Activated B cell treated with CpG ODN at 0.5 μM for 24 hours (primary cell): Measurements from ENCODE around the gene THSD7A. TPM values are rescaled to one million over a fixed set of nuclear protein-coding genes. Genes with fewer than 3 reads are reported as not detected.

Source experiments
- ATAC-seq: fragments of 200-7000 bp; cut with Tn5 transposase; one replicate; pipeline ENCODE4 v1.10.0; 2021; ENCODE audit warnings: low read depth, mild to moderate bottlenecking, moderate library complexity
- CTCF ChIA-PET: fragments of 350-600 bp; sonication (Branson Sonifier 250); formaldehyde crosslinking; loops from one replicate; lab custom pipeline; 2021; ENCODE audit warnings: antibody characterized with exemption; lab: Charles Lee
- POLR2A ChIA-PET: fragments of 350-600 bp; sonication (Branson Sonifier 250); formaldehyde crosslinking; loops from one replicate; lab custom pipeline; 2021; ENCODE audit warnings: antibody characterized with exemption; lab: Charles Lee
- DNase-seq: peaks from one replicate; pipeline ENCODE4 v3.0.0; 2022
- H3K27ac Mint-ChIP-seq: one replicate; pipeline ENCODE4 v1.8.0; 2020; ENCODE audit warnings: mixed read lengths
- H3K27me3 Mint-ChIP-seq: one replicate; pipeline ENCODE4 v1.8.0; 2021; ENCODE audit warnings: mixed read lengths
- H3K36me3 Mint-ChIP-seq: one replicate; pipeline ENCODE4 v1.8.0; 2021; ENCODE audit warnings: low read depth, mixed read lengths
- H3K4me1 Mint-ChIP-seq: one replicate; pipeline ENCODE4 v1.8.0; 2021; ENCODE audit warnings: mixed read lengths
- H3K4me3 Mint-ChIP-seq: one replicate; pipeline ENCODE4 v1.8.0; 2020; ENCODE audit warnings: mild to moderate bottlenecking, mixed read lengths
- H3K9me3 Mint-ChIP-seq: one replicate; pipeline ENCODE4 v1.8.0; 2020; ENCODE audit warnings: mixed read lengths
- intact Hi-C: fragments of 100-400 bp; cut with micrococcal nuclease; formaldehyde crosslinking; loops from one replicate; pipeline ENCODE4 v1.15.1; 2024
- total RNA-seq: library from RNA; stranded (reverse); gene quantifications from 2 replicates; pipeline ENCODE4 v1.2.3, GENCODE V29; 2022
- TF ChIP-seq, protein P1 (sequence below): fragments of 200-600 bp; IDR thresholded peaks from one replicate; pipeline ENCODE4 v1.8.0; 2022; ENCODE audit warnings: antibody characterized with exemption, mild to moderate bottlenecking

The THSD7A gene
- total RNA-seq, 1 donor from 2014 or later, result not detected

DNA sequence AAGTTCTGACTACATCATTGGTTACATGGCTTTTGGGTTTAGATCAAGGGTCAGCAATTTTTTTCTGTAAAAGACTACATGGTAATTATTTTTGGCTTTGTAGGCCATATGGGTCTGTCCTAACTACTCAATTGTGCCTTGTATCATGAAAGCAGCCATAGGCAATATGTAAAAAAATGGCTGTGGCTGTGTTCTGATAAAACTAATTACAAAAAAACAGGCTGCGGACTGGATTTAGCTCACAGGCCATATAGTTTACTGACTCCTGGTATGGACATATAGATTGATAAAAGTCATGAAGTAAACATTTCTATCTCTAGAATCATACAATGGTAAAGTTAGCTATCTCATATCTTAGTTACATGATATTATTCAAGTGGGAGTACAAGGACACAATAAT is 375.4 kb downstream of the THSD7A start:
- Mint-ChIP-seq H3K27me3 (no peaks in the 10 kb centered on the region), H3K4me1 (no peaks in the 10 kb centered on the region), H3K4me3 (no peak overlapping the region), H3K9me3 (no peaks in the 10 kb centered on the region), H3K27ac (no peak overlapping the region), H3K36me3 (no peaks in the 10 kb centered on the region)
- ChIA-PET POLR2A (no interaction called here), CTCF (interaction anchor here (1.1 kb wide), 1 partner anchor 29 kb away, joined by 4 read pairs; no protein-coding TSS in a partner anchor)
- ATAC-seq (no peak), DNase-seq (no peak)
- intact Hi-C loops, result no loop called here
- TF ChIP-seq, protein P1, sequence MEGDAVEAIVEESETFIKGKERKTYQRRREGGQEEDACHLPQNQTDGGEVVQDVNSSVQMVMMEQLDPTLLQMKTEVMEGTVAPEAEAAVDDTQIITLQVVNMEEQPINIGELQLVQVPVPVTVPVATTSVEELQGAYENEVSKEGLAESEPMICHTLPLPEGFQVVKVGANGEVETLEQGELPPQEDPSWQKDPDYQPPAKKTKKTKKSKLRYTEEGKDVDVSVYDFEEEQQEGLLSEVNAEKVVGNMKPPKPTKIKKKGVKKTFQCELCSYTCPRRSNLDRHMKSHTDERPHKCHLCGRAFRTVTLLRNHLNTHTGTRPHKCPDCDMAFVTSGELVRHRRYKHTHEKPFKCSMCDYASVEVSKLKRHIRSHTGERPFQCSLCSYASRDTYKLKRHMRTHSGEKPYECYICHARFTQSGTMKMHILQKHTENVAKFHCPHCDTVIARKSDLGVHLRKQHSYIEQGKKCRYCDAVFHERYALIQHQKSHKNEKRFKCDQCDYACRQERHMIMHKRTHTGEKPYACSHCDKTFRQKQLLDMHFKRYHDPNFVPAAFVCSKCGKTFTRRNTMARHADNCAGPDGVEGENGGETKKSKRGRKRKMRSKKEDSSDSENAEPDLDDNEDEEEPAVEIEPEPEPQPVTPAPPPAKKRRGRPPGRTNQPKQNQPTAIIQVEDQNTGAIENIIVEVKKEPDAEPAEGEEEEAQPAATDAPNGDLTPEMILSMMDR, result no peak

DNA sequence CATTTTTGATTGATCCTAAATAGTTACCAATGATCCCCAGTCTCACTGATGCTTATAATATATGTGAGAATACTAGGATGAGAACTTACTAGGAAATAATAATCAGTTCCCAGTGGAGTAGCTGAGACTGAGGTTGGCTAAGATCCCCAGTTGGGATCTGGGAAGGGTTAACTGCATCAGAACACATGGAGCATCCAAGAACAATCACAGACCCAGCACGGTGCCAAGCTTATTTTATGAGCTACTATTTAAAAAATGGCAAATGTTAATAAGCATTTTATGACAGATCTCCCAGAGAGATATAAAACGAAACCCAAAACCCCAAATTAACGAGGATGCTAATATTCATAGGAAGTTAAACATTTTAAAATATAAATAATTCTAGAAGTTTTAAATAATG is 379.5 kb downstream of the THSD7A start:
- ATAC-seq (no peak), DNase-seq (no peak)
- Mint-ChIP-seq H3K27me3 (no peaks in the 10 kb centered on the region), H3K4me3 (no peak overlapping the region), H3K36me3 (no peaks in the 10 kb centered on the region), H3K9me3 (no peaks in the 10 kb centered on the region), H3K4me1 (no peaks in the 10 kb centered on the region), H3K27ac (no peak overlapping the region)
- intact Hi-C loops, result no loop called here
- TF ChIP-seq, protein P1, result no peak
- CTCF ChIA-PET, result no interaction called here
- POLR2A ChIA-PET, result no interaction called here

DNA sequence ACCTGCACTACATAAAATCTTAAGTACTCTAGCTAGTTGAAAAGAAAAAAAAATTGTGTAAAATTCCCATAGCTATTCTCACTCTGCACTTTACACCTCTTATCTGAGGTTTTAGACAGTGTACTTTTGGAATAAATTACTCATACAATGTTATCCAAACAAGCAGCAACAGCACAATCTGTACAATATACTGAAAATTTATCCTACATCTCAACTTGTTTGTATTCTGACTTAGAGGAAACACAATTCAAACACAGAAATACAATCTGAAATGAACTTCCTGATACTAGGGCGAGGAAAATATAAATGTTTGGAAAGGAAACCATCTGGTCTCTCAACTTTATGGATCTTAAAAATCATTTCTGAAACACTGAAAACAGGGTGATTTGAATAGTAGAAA is 381.7 kb downstream of the THSD7A start:
- no peak for DNase-seq
- ChIA-PET CTCF (no interaction called here), POLR2A (no interaction called here)
- Mint-ChIP-seq H3K27ac (no peak overlapping the region), H3K36me3 (no peaks in the 10 kb centered on the region), H3K4me1 (no peaks in the 10 kb centered on the region), H3K4me3 (no peak overlapping the region), H3K27me3 (no peaks in the 10 kb centered on the region), H3K9me3 (no peaks in the 10 kb centered on the region)
- TF ChIP-seq, protein P1, result no peak
- intact Hi-C loops, result no loop called here
- no peak for ATAC-seq

DNA sequence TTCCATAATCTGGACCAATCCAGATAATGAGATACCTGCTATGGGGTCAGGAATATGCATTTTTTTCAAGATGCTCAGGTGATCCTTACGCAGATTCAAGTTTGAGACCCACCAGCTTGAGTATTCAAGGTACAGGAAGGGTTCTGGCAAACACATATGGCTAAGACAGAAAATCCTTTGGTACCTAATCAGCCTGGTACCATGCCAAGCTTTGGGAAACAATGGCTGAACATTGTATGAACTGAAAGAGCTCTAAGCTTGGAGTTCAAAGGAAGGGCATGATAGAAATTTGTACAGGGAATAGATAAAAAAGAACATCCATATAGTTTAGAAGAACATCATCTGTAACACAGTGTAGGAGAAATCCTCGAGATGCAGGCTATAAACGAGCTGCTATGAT is 382.7 kb downstream of the THSD7A start:
- TF ChIP-seq, protein P1, result no peak
- no peak for ATAC-seq
- Mint-ChIP-seq H3K36me3 (no peaks in the 10 kb centered on the region), H3K4me3 (no peak overlapping the region), H3K27ac (no peak overlapping the region), H3K9me3 (no peaks in the 10 kb centered on the region), H3K4me1 (no peaks in the 10 kb centered on the region), H3K27me3 (no peaks in the 10 kb centered on the region)
- POLR2A ChIA-PET, result no interaction called here
- CTCF ChIA-PET, result interaction anchor here (1.2 kb wide), 1 partner anchor 24 kb away, joined by 3 read pairs; no protein-coding TSS in a partner anchor
- intact Hi-C loops, result no loop called here
- DNase-seq, result no peak

DNA sequence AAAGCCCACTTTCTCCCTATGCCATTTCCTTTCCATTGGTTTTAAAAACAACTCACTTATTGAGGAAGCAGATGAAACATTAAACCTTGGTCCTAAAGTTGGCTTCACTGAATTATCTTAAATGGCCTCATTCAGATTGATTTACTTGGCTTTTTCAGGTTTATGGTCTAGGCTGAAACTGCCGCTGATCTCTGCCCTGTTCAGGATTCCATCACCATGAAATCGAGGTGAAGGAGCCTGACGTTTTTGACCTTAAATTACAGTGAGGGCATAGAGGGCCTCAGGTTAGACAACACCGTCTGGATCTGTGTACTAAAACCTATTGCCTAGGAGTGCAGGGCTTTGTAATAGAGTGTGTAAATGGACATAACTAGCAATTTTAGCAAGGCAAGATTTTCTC is 383.7 kb downstream of the THSD7A start:
- CTCF ChIA-PET, result no interaction called here
- no peaks in the 10 kb centered on the region for H3K27me3 Mint-ChIP-seq
- ATAC-seq, result no peak
- H3K4me3 Mint-ChIP-seq, result no peak overlapping the region
- no peaks in the 10 kb centered on the region for H3K4me1 Mint-ChIP-seq
- no peak overlapping the region for H3K27ac Mint-ChIP-seq
- H3K9me3 Mint-ChIP-seq, result no peaks in the 10 kb centered on the region
- no peaks in the 10 kb centered on the region for H3K36me3 Mint-ChIP-seq
- TF ChIP-seq, protein P1, result no peak
- DNase-seq, result no peak
- intact Hi-C loops, result no loop called here
- POLR2A ChIA-PET, result no interaction called here
